Thymus (tissue), 14 donors: ENCODE measurements around the gene PLGLB1. TPM values are rescaled to one million over a fixed set of nuclear protein-coding genes. Genes with fewer than 3 reads are reported as not detected.
"Not testable (repeated sequence)": the region's sequence is repeated elsewhere in the genome, so short reads cannot be mapped to it uniquely, and the experiment has no call there.

ENCODE experiments used
- DNase-seq, 9 donors: peaks; one replicate each; pipeline ENCODE4 v3.0.0-alpha.2; 2013; ENCODE audit warnings: low spot score in 9 of 9, low read depth in 6 of 9, missing footprints in 1 of 9
- H3K27ac ChIP-seq, 2 donors: one replicate each; pipeline ENCODE4 v1.5.1; 2013; ENCODE audit warnings: control low read depth in 1 of 2, low read depth in 1 of 2, low read length in 1 of 2, mild to moderate bottlenecking in 1 of 2, moderate library complexity in 1 of 2
- H3K27me3 ChIP-seq, 2 donors: one replicate each; pipeline ENCODE4 v1.5.1; 2013; ENCODE audit warnings: low read length in 1 of 2; ENCODE audit not compliant: control insufficient read depth in 2 of 2, insufficient read depth in 1 of 2
- H3K36me3 ChIP-seq, 2 donors: one replicate each; pipeline ENCODE4 v1.5.1; 2013; ENCODE audit warnings: low read length in 1 of 2, mild to moderate bottlenecking in 1 of 2, moderate library complexity in 1 of 2; ENCODE audit not compliant: control insufficient read depth in 2 of 2, insufficient read depth in 2 of 2
- H3K4me1 ChIP-seq, 2 donors: one replicate each; pipeline ENCODE4 v1.5.1; 2013; ENCODE audit warnings: low read length in 2 of 2; ENCODE audit not compliant: control insufficient read depth in 2 of 2, insufficient read depth in 2 of 2
- H3K4me3 ChIP-seq, 2 donors: one replicate each; pipeline ENCODE4 v1.5.1; 2013; ENCODE audit warnings: low read length in 2 of 2, control low read depth in 1 of 2, mild to moderate bottlenecking in 1 of 2
- H3K9me3 ChIP-seq, 2 donors: one replicate each; pipeline ENCODE4 v1.5.1; 2013; ENCODE audit warnings: low read length in 1 of 2, mild to moderate bottlenecking in 1 of 2; ENCODE audit not compliant: control insufficient read depth in 2 of 2, insufficient read depth in 1 of 2
- WGBS: extraction: QIAGEN DNeasy Blood & Tissue Kit; methylation state at CpG from one replicate; pipeline ENCODE4 v1.1.7; 2013; 5-methylcytosine and 5-hydroxymethylcytosine counted together
- long read RNA-seq, 10 donors: transcript quantifications; one replicate each; lab custom pipeline, GENCODE V29; 2026
- polyA plus RNA-seq: library from polyadenylated mRNA; stranded (reverse); fragments of 200-250 nt; gene quantifications from one replicate; pipeline ENCODE4 v1.2.3, GENCODE V29; 2013
- total RNA-seq: library from RNA; stranded (reverse); fragments of 120-200 nt; gene quantifications from one replicate; pipeline ENCODE4 v1.2.4, GENCODE V29; 2013
- donor health status: healthy.

PLGLB1 gene
- total RNA-seq (3.0 TPM), polyA plus RNA-seq (25.4 TPM)
- long read RNA-seq, donor 1: 0 reads
- long read RNA-seq, donor 2, partial matches to known transcripts: 5 of 8 reads
- long read RNA-seq, donor 2, other reads (novel, unspliced or antisense): 0 of 8 reads
- long read RNA-seq, donor 3: 0 reads
- long read RNA-seq, donor 4, partial matches to known transcripts: 13 of 14 reads
- long read RNA-seq, donor 4, other reads (novel, unspliced or antisense): 0 of 14 reads
- long read RNA-seq, donor 5: 0 reads
- long read RNA-seq, donor 6, partial matches to known transcripts: 0 of 2 reads
- long read RNA-seq, donor 6, other reads (novel, unspliced or antisense): 0 of 2 reads
- long read RNA-seq, donor 7, partial matches to known transcripts: 7 of 7 reads
- long read RNA-seq, donor 7, other reads (novel, unspliced or antisense): 0 of 7 reads
- long read RNA-seq, donor 8: 0 reads
- long read RNA-seq, donor 9: 0 reads
- long read RNA-seq, donor 10: 0 reads

DNA sequence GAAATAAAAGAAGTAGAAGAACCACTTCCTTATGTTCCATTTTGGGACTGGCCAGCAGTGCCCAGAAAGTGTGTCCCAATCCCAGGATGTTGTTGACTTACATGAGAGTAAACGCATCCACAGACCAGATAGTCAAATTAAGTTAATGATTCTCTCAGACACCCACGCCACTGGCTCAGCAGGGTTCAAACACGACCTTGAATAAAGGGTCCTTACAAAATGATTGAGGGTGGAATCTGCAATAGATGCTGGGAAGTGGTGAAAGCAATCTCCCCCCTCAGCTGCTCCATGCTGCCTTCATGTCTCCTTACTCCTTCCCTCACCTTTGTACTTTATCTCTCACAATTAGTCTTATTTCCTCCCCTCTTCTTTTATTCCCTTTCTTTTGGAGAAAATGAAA is at the start of gene PLGLB1:
PLGLB1 (minus strand) TSS at position 101 of the 400 bp plus-strand sequence; CDS start at position 40, 61 bp downstream.
- H3K9me3 ChIP-seq, DNase-seq, H3K36me3 ChIP-seq, H3K27ac ChIP-seq, H3K4me3 ChIP-seq, H3K4me1 ChIP-seq, H3K27me3 ChIP-seq: not testable (repeated sequence)
- WGBS: no CpG with 5 or more reads among the region's 3 CpGs

DNA sequence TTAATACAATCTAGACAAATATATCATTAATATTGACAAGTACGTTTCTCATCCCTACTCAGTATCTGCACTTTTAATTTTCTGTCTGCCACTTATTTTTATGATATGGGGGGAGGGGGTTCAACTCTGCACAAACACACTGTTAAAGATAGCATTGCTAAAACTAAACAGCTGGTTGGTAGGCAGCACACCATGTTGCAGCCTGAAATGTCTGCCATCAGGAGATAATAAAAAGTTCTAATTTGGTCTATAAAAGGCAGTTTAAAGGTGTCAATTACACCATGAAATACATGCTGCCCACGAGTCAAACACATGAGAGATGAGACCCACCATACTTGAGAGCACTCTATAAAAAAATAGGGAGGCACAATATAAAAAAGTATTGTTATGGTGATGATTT is 42.7 kb upstream of the PLGLB1 start:
- not testable (repeated sequence) for H3K9me3 ChIP-seq, H3K27ac ChIP-seq, H3K27me3 ChIP-seq, H3K36me3 ChIP-seq, H3K4me3 ChIP-seq, DNase-seq, H3K4me1 ChIP-seq
- 100% methylated on average over 1 of the region's 2 CpGs for WGBS

DNA sequence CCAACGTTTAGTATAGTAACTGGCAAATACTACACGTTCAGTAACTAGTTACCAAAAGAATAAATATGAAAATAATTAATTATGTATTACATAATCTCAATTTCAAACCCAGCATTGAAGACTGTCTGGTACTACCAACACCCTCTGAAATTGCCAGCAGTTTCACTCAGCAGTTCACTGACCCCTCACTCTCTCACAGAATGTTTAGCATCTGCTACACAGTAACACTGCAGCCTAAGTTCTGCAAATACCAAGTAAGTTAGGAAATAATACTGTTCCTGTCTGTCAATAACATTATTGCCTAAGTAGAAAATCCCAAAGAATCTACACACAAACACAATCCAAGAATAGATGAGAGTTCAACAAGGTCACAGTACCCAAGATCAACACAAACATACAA is 41.8 kb upstream of the PLGLB1 start:
- H3K27me3 ChIP-seq, H3K9me3 ChIP-seq, H3K36me3 ChIP-seq, DNase-seq, H3K4me1 ChIP-seq, H3K27ac ChIP-seq, H3K4me3 ChIP-seq: not testable (repeated sequence)
- WGBS: no CpG with 5 or more reads among the region's 2 CpGs

DNA sequence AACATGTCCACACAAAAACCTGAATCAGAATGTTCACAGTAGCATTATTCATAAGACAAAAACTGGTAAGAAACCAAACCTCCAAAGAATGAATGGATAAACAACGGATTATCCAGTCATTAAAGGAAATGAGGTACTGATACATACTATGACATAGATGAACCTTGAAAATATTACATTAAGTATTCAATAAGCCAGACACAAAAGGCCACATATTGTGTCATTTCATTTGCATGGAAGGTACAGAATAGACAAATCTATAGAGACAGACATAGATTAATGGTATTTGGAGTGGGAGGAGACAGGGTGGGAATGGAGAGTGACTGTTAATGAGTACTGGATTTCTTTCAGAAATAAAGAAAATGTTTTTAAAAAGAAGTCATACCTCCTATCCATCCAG is 39.9 kb upstream of the PLGLB1 start:
- H3K4me1 ChIP-seq, H3K9me3 ChIP-seq, H3K27me3 ChIP-seq, H3K27ac ChIP-seq, H3K36me3 ChIP-seq, DNase-seq, H3K4me3 ChIP-seq: not testable (repeated sequence)
- no CpG with 5 or more reads among the region's 1 CpG for WGBS

DNA sequence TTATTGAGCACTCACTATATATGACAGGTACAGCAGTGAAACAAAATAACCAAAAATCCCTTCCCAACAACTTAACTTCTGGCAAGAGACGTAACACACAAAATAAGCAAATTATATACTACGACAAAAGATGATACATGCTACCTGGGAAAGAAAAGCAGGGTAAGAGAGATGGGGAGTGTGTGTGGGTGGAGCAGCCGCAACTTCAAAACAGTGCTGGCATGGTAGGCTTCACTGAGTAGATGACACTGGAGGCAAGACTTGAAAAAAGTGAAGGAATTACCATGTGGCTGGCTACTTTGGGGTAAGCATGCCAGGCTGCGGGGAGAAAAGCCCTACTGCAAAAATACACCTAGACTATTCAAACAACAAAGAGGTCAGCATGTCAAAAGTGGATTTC is 36.0 kb upstream of the PLGLB1 start:
- not testable (repeated sequence) for H3K27ac ChIP-seq, H3K36me3 ChIP-seq, H3K4me3 ChIP-seq, DNase-seq, H3K9me3 ChIP-seq, H3K4me1 ChIP-seq, H3K27me3 ChIP-seq
- WGBS: 82% methylated on average over 3 of the region's 4 CpGs

DNA sequence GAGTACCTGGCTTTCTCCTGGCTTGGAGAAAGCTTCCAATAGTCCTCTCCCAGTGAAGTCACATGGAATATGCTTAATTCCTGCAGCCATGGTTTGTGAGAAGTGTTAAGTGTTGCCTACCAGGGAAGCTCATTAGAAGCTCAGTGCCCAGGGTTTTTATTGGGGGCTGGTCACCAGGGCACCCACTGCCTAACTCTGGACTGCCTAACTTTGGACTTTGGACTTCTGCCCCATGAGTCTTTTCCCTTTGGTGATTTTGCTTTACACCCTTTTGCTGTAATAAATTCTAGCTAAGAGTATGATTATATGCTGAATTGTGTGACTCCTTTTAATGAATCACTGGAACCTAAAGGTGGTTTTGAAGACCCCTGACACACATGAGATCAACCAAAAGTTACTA is 35.2 kb upstream of the PLGLB1 start:
- not testable (repeated sequence) for H3K27me3 ChIP-seq, H3K9me3 ChIP-seq, H3K4me3 ChIP-seq, DNase-seq, H3K4me1 ChIP-seq, H3K27ac ChIP-seq, H3K36me3 ChIP-seq

DNA sequence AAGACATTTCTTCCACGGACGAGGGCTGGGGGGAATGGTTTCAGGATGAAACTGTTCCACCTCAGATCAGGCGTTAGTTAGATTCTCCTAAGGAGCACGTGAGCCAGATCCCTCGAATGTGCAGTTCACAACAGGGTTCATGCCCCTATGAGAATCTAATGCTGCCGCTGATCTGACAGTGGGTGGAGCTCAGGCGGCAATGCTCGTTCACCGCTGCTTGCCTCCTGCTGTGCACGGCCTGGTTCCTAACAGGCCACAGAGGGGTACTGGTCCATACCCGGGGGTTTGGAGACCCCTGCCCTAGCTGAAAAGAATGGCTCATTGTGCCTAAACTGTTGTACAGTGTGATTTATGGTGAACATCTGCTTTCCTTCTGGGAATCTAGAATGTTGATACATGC is 34.8 kb upstream of the PLGLB1 start:
- not testable (repeated sequence) for H3K27me3 ChIP-seq, H3K9me3 ChIP-seq, H3K36me3 ChIP-seq, H3K27ac ChIP-seq, DNase-seq, H3K4me3 ChIP-seq, H3K4me1 ChIP-seq
- no CpG with 5 or more reads among the region's 11 CpGs for WGBS

DNA sequence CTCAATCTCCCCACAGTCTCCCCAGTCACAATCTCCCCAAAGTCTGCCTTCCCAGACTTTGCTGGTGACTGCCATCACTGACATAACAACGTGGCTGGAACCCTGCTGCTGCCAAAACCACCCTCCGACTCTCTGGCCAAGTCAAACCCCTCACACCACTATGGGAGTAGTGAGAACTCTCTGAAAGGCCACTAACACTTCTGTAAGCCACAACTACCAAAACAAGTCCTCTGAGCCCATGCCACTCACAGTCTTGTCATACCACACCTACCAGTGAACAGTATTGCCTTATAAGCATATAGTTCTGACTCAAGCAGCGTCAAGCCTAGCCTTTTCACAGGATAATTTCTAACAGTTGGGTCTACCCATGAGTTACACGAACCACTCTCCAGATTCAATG is 32.7 kb upstream of the PLGLB1 start:
- not testable (repeated sequence) for H3K27ac ChIP-seq, H3K4me1 ChIP-seq, H3K4me3 ChIP-seq, DNase-seq, H3K9me3 ChIP-seq, H3K36me3 ChIP-seq, H3K27me3 ChIP-seq
- 95% methylated on average over 2 of the region's 4 CpGs for WGBS

DNA sequence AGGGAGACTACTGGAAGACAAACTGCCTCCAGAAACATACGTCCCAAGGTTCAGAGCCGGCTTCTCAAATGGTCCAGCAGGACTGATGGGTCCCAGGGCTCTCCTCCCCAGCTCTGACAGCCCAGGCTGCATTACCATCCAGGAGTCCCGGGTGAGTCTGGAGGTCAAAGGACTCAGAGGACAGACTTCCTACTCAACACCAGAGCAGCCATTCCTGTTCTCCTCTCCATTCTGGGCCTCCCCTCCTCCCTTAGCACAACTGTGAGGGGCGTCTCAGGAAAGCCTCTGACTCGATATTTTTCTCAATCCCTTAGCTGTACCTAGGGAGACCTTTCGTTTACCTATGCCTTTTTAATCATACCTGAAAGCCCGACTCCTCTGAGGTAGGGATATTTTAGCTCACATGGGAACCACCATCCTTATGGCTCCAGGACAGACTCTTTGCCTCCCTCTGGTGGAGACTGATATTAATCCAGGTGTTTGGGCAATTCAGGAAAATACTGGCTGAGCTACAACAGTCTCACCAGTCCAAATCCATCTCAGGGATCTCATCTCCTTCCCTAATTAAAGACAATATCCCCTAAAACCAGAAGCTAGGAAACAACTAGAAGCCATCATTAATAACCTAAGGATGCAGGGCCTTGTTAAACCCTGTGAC is 19.8 kb upstream of the PLGLB1 start:
- H3K27me3 ChIP-seq, H3K4me3 ChIP-seq, H3K4me1 ChIP-seq, H3K27ac ChIP-seq, DNase-seq, H3K36me3 ChIP-seq, H3K9me3 ChIP-seq: not testable (repeated sequence)
- WGBS: no CpG with 5 or more reads among the region's 7 CpGs
